OCI-LY3 (cell line): ENCODE data around the gene ACTR8.

ENCODE experiments used
- H2AFZ ChIP-seq: fragments of 200-600, 300-600 bp; shearing (Covaris generic); 2 replicates; pipeline ENCODE4 v1.6.0; 2014; ENCODE audit warnings: antibody characterized with exemption, low read depth, low read length
- H3K27ac ChIP-seq: fragments of 200-600, 300-600 bp; sonication (generic); 2 replicates; pipeline ENCODE4 v1.5.1; 2014; ENCODE audit warnings: mild to moderate bottlenecking, low read length, moderate library complexity, mixed read lengths
- H3K27me3 ChIP-seq: fragments of 200-600, 300-600 bp; sonication (generic); 2 replicates; pipeline ENCODE4 v1.6.1; 2014; ENCODE audit warnings: low read depth, low read length, mixed read lengths
- H3K36me3 ChIP-seq: fragments of 200-600, 300-600 bp; sonication (generic); replicated peaks from 2 replicates; pipeline ENCODE3; 2014; ENCODE audit warnings: low read depth, low read length, mixed read lengths
- H3K4me1 ChIP-seq: fragments of 300-600, 200-600 bp; sonication (generic); 2 replicates; pipeline ENCODE4 v1.6.1; 2014; ENCODE audit warnings: low read length, mixed read lengths
- H3K4me2 ChIP-seq: fragments of 200-600, 300-600 bp; sonication (generic); 2 replicates; pipeline ENCODE4 v1.6.1; 2014; ENCODE audit warnings: low read length, mixed read lengths
- H3K4me3 ChIP-seq: fragments of 300-600, 200-600 bp; sonication (generic); 2 replicates; pipeline ENCODE4 v1.5.1; 2014; ENCODE audit warnings: antibody characterized with exemption, mild to moderate bottlenecking, low read length, moderate library complexity
- H3K79me2 ChIP-seq: fragments of 300-600, 200-600 bp; shearing (Covaris generic); 2 replicates; pipeline ENCODE4 v1.6.1; 2014; ENCODE audit warnings: mild to moderate bottlenecking, low read length, mixed read lengths
- H3K9ac ChIP-seq: fragments of 300-600, 200-600 bp; shearing (Covaris generic); 2 replicates; pipeline ENCODE4 v1.6.0; 2014; ENCODE audit warnings: mild to moderate bottlenecking, low read length, moderate library complexity
- H3K9me3 ChIP-seq: fragments of 200-600, 300-600 bp; shearing (Covaris generic); 2 replicates; pipeline ENCODE4 v1.6.1; 2014; ENCODE audit warnings: low read length, mixed read lengths; ENCODE audit not compliant: insufficient read depth
- H4K20me1 ChIP-seq: fragments of 200-600, 300-600 bp; sonication (generic); 2 replicates; pipeline ENCODE4 v1.6.1; 2016; ENCODE audit warnings: low read length, mixed read lengths; ENCODE audit not compliant: insufficient read depth
- CTCF ChIP-seq: fragments of 200-600, 300-600 bp; sonication (generic); IDR thresholded peaks from 2 replicates; pipeline ENCODE4 v1.5.1; 2014; ENCODE audit warnings: antibody characterized with exemption, low read length, low read depth
- EZH2phosphoT487 ChIP-seq: fragments of 200-600 bp; shearing (Covaris generic); IDR thresholded peaks from 2 replicates; pipeline ENCODE4 v1.6.1; 2018; ENCODE audit warnings: antibody characterized with exemption, mixed run types, low read depth

ACTR8 gene

DNA sequence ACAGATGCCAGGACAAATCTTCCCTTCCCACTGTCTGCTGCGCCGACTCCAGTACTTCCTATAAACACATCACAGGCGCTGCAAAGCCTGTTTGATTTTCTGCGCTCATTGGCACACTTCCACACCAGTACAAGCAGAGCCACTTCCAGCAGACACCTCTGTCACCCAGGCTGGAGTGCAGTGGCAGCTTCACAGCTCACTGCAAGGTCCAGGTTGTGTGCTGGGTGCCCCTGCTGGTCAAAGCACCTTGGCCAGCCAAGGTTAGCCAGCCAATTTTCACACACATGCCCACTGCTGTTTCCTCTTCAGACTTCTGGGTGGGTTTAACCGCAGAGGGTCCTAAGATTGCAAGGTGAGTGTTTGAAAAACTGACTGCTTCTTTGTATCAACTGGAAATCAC is 40.7 kb downstream of the ACTR8 start:
- no peak overlapping the region for H3K27ac ChIP-seq
- peaks cover 32% of the 10 kb centered on the region for H3K4me1 ChIP-seq
- H3K4me2 ChIP-seq = no peak overlapping the region
- no peak overlapping the region for H3K4me3 ChIP-seq
- no peaks in the 10 kb centered on the region for H3K79me2 ChIP-seq
- H3K36me3 ChIP-seq = no peaks in the 10 kb centered on the region
- TF ChIP-seq CTCF (no peak), EZH2phosphoT487 (no peak)
- no peaks in the 10 kb centered on the region for H3K27me3 ChIP-seq
- H4K20me1 ChIP-seq = no peaks in the 10 kb centered on the region
- no peak overlapping the region for H2AFZ ChIP-seq
- H3K9me3 ChIP-seq = no peaks in the 10 kb centered on the region
- no peak overlapping the region for H3K9ac ChIP-seq

DNA sequence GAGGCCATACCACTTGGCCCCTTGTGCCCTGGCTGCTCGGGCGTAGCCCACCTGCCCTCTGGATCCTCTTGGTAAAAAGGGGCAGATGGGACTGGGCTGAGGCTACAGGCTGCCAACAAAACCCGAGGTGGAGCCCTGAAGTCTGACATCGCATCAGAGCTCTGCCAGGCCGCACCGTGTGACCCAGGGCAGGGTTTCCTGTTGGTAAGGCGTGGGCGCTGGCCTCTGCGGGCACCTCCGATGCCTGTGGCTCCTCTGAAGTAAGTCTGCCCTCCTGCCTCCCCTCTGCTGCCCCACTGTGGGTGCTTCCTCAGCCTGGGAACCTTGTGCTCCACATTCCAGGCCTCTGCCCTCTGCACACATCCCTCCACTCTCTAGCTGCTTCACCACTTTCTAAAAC is 44.6 kb downstream of the ACTR8 start:
- Histone ChIP-seq H4K20me1 (no peaks in the 10 kb centered on the region), H3K79me2 (no peaks in the 10 kb centered on the region), H3K27me3 (no peaks in the 10 kb centered on the region), H3K36me3 (no peaks in the 10 kb centered on the region), H3K4me2 (no peak overlapping the region), H3K4me3 (no peak overlapping the region), H3K4me1 (no peaks in the 10 kb centered on the region), H2AFZ (no peak overlapping the region), H3K27ac (no peak overlapping the region), H3K9me3 (no peaks in the 10 kb centered on the region), H3K9ac (no peak overlapping the region)
- TF ChIP-seq CTCF = no peak
- TF ChIP-seq EZH2phosphoT487 = no peak

GRCh38 chr3:53836084-53836872 is 45.7 kb downstream of the ACTR8 start:
- H2AFZ ChIP-seq = no peak overlapping the region
- H3K27ac ChIP-seq = no peak overlapping the region

GRCh38 chr3:53835257-53835656 is 46.7 kb downstream of the ACTR8 start:
- H3K4me1 ChIP-seq = no peaks in the 10 kb centered on the region
- H3K79me2 ChIP-seq = no peaks in the 10 kb centered on the region
- H3K27ac ChIP-seq = no peak overlapping the region
- H3K36me3 ChIP-seq = no peaks in the 10 kb centered on the region
- no peak overlapping the region for H3K9ac ChIP-seq
- no peaks in the 10 kb centered on the region for H4K20me1 ChIP-seq
- no peaks in the 10 kb centered on the region for H3K27me3 ChIP-seq
- H3K4me2 ChIP-seq = no peak overlapping the region
- no peak overlapping the region for H3K4me3 ChIP-seq
- no peaks in the 10 kb centered on the region for H3K9me3 ChIP-seq
- no peak overlapping the region for H2AFZ ChIP-seq
- TF ChIP-seq EZH2phosphoT487 = no peak
- no peak for TF ChIP-seq CTCF

More at GRCh38 chr3:53836084-53836872, 45.7 kb downstream of the ACTR8 start:
- Histone ChIP-seq H3K36me3 (no peaks in the 10 kb centered on the region), H3K4me2 (no peak overlapping the region), H3K79me2 (no peaks in the 10 kb centered on the region), H3K27me3 (no peaks in the 10 kb centered on the region), H4K20me1 (no peaks in the 10 kb centered on the region), H3K9me3 (no peaks in the 10 kb centered on the region), H3K4me1 (no peaks in the 10 kb centered on the region), H3K9ac (no peak overlapping the region), H3K4me3 (no peak overlapping the region)
- TF ChIP-seq EZH2phosphoT487 = no peak
- no peak for TF ChIP-seq CTCF
